Lung (tissue), 12 donors: ENCODE results near the gene MLST8. TPM values are rescaled to one million over a fixed set of nuclear protein-coding genes. Genes with fewer than 3 reads are reported as not detected.

Experiments
- ATAC-seq: fragments of 200-7000 bp; cut with Tn5 transposase; one replicate; pipeline ENCODE4 v1.9.1; 2020; ENCODE audit warnings: moderate number of reproducible peaks; ENCODE audit not compliant: insufficient read depth, low FRiP score
- DNase-seq, 3 donors: peaks; one replicate each; pipeline ENCODE4 v3.0.0-alpha.2; 2013 to 2017
- H3K27ac ChIP-seq, 2 donors: one replicate each; pipeline ENCODE4 v1.5.1; 2013; ENCODE audit warnings: mild to moderate bottlenecking in 2 of 2, moderate library complexity in 2 of 2, control low read depth in 1 of 2, inconsistent platforms in 1 of 2, low read depth in 1 of 2, low read length in 1 of 2
- H3K27me3 ChIP-seq, 3 donors: one replicate each; pipeline ENCODE4 v1.5.1; 2013; ENCODE audit warnings: low read length in 2 of 3; ENCODE audit not compliant: control insufficient read depth in 3 of 3, insufficient read depth in 3 of 3
- H3K36me3 ChIP-seq, 4 donors: one replicate each; pipeline ENCODE4 v1.5.1; 2013; ENCODE audit warnings: low read length in 4 of 4, mild to moderate bottlenecking in 1 of 4, moderate library complexity in 1 of 4; ENCODE audit not compliant: control insufficient read depth in 4 of 4, insufficient read depth in 4 of 4
- H3K4me1 ChIP-seq, 5 donors: one replicate each; pipeline ENCODE4 v1.5.1; 2013; ENCODE audit warnings: low read length in 5 of 5, mild to moderate bottlenecking in 2 of 5, moderate library complexity in 1 of 5; ENCODE audit not compliant: control insufficient read depth in 5 of 5, insufficient read depth in 5 of 5
- H3K4me3 ChIP-seq: one replicate; pipeline ENCODE4 v1.5.1; 2013; ENCODE audit warnings: mild to moderate bottlenecking, control low read depth, moderate library complexity
- H3K9ac ChIP-seq, 2 donors: one replicate each; pipeline ENCODE4 v1.5.1; 2013; ENCODE audit warnings: low read length in 2 of 2, control low read depth in 1 of 2; ENCODE audit not compliant: insufficient read depth in 1 of 2
- H3K9me3 ChIP-seq, 4 donors: one replicate each; pipeline ENCODE4 v1.5.1; 2013; ENCODE audit warnings: low read length in 3 of 4, mild to moderate bottlenecking in 1 of 4, moderate library complexity in 1 of 4; ENCODE audit not compliant: control insufficient read depth in 4 of 4, insufficient read depth in 3 of 4
- CTCF ChIP-seq: IDR thresholded peaks from 2 replicates; pipeline ENCODE4 v1.5.1; 2012; ENCODE audit warnings: mild to moderate bottlenecking; ENCODE audit errors: control extremely low read depth, extremely low read depth
- WGBS, 2 donors: extraction: QIAGEN DNeasy Blood & Tissue Kit; methylation state at CpG; one replicate each; pipeline ENCODE4 v1.1.7; 2013; 5-methylcytosine and 5-hydroxymethylcytosine counted together
- polyA plus RNA-seq, 2 donors: library from polyadenylated mRNA; stranded (reverse); fragments of 200-250 nt; gene quantifications; one replicate each; pipeline ENCODE4 v1.2.1, GENCODE V29; 2013
- total RNA-seq, 2 donors: library from RNA; depleted of rRNA in 1 of 2; stranded (reverse); fragments of >200 nt in 1 of 2; gene quantifications; one replicate each; pipeline ENCODE4 v1.2.1, GENCODE V29; 2014 to 2021
- donor health status: control.
- donor health status: control.
- donor health status: Bipolar disorder and iron deficiency.
- donor health status: healthy.
- donor health status: DM: yes; HTN: yes; CAD: no.

Gene MLST8
- total and polyA plus RNA-seq, 4 donors, result 17.2 to 48.9 (median 41.2) TPM

- Histone ChIP-seq H3K4me1 (no peaks in the 10 kb centered on the region), H3K4me3 (no peak overlapping the region), H3K9me3 (no peaks in the 10 kb centered on the region), H3K9ac (no peak overlapping the region), H3K36me3 (no peaks in the 10 kb centered on the region), H3K27me3 (no peaks in the 10 kb centered on the region), H3K27ac (no peak overlapping the region)
- DNase-seq (no peak), ATAC-seq (no peak)
- whole genome bisulfite sequencing, 2 donors, result 88 to 92% methylated on average over 19 of the region's 19 CpGs
- no peak for TF ChIP-seq CTCF
Observed at GRCh38 chr16:2184346-2184745, 20.9 kb upstream of the MLST8 start.

- ATAC-seq, result no peak
Observed at GRCh38 chr16:2184962-2185361, 20.3 kb upstream of the MLST8 start.

GRCh38 chr16:2186064-2186463 lies 19.2 kb upstream of the MLST8 start:
- Histone ChIP-seq H3K27me3 (no peaks in the 10 kb centered on the region), H3K9me3 (no peaks in the 10 kb centered on the region), H3K4me3 (no peak overlapping the region), H3K36me3 (no peaks in the 10 kb centered on the region), H3K9ac (no peak overlapping the region), H3K4me1 (no peaks in the 10 kb centered on the region), H3K27ac (no peak overlapping the region)
- WGBS, 2 donors, result 87 to 90% methylated on average over 13 of the region's 13 CpGs
- no peak for TF ChIP-seq CTCF
- DNase-seq (no peak), ATAC-seq (no peak)

More at GRCh38 chr16:2184962-2185361, 20.3 kb upstream of the MLST8 start:
- H3K27me3 ChIP-seq, result no peaks in the 10 kb centered on the region
- no peak overlapping the region for H3K4me3 ChIP-seq
- no peaks in the 10 kb centered on the region for H3K9me3 ChIP-seq
- no peak overlapping the region for H3K27ac ChIP-seq
- H3K4me1 ChIP-seq, result no peaks in the 10 kb centered on the region
- no peak overlapping the region for H3K9ac ChIP-seq
- no peak for TF ChIP-seq CTCF
- 86 to 89% methylated on average over 20 of the region's 20 CpGs for WGBS, 2 donors
- DNase-seq, result no peak
- H3K36me3 ChIP-seq, result no peaks in the 10 kb centered on the region

- no peak for TF ChIP-seq CTCF
- Histone ChIP-seq H3K4me3 (no peak overlapping the region), H3K27me3 (no peaks in the 10 kb centered on the region), H3K4me1 (no peaks in the 10 kb centered on the region), H3K9ac (no peak overlapping the region), H3K36me3 (no peaks in the 10 kb centered on the region), H3K27ac (no peak overlapping the region), H3K9me3 (no peaks in the 10 kb centered on the region)
- DNase-seq (no peak), ATAC-seq (no peak)
- WGBS, 2 donors, result 84 to 91% methylated on average over 20 of the region's 20 CpGs
Observed at GRCh38 chr16:2186505-2186904, 18.7 kb upstream of the MLST8 start.
